ENCODE data around the gene NAV2. TPM values are rescaled to one million over a fixed set of nuclear protein-coding genes. Genes with fewer than 3 reads are reported as not detected.
"Not testable (repeated sequence)": the region's sequence is repeated elsewhere in the genome, so short reads cannot be mapped to it uniquely, and the experiment has no call there.

NAV2 gene
- total and polyA plus RNA-seq, 2 experiments from 2014 or later, result 26.0 to 45.0 TPM

GRCh38 chr11:19927403-19927802, 214.8 kb downstream of the NAV2 start:
- not testable (repeated sequence) for H3K4me1 ChIP-seq (ENCODE audit: insufficient read depth); H3K4me3 Mint-ChIP-seq; H3K27ac Mint-ChIP-seq; H3K36me3 ChIP-seq (ENCODE audit: insufficient read depth); H3K27me3 ChIP-seq (ENCODE audit: insufficient read depth); ATAC-seq; H3K9me2 ChIP-seq (ENCODE audit: insufficient read depth); H3K27me3 Mint-ChIP-seq (ENCODE audit: insufficient read depth, low read depth, poor library complexity); DNase-seq (ENCODE audit: low spot score); H3K36me3 Mint-ChIP-seq (ENCODE audit: low read depth); H4K20me1 ChIP-seq (replicated peaks; ENCODE audit: insufficient read depth); H3K79me2 ChIP-seq (replicated peaks; ENCODE audit: insufficient read depth); H3K4me2 ChIP-seq; H3K27ac ChIP-seq (ENCODE audit: low read depth); H3K4me1 Mint-ChIP-seq; H2AFZ ChIP-seq; H3K9me3 Mint-ChIP-seq; H3F3A ChIP-seq (replicated peaks; ENCODE audit: low read depth); H3K4me3 ChIP-seq

GRCh38 chr11:19929147-19929546, 216.5 kb downstream of the NAV2 start:
- no peak overlapping the region for H3K4me2 ChIP-seq
- Mint-ChIP-seq H3K36me3 (ENCODE audit: low read depth) (peaks cover 12% of the 10 kb centered on the region), H3K4me1 (peaks cover 5% of the 10 kb centered on the region; the same call in 2 of the 3 replicates), H3K27me3 (ENCODE audit: insufficient read depth, low read depth, poor library complexity) (peaks cover 2% of the 10 kb centered on the region), H3K9me3 (no peaks in the 10 kb centered on the region), H3K27ac (no peak overlapping the region; the same call in 1 of the 2 replicates), H3K4me3 (no peak overlapping the region)
- H3K4me1 ChIP-seq (ENCODE audit: insufficient read depth), result no peaks in the 10 kb centered on the region
- no peaks in the 10 kb centered on the region for H3K79me2 ChIP-seq (replicated peaks; ENCODE audit: insufficient read depth)
- no peak overlapping the region for H3K4me3 ChIP-seq
- no peaks in the 10 kb centered on the region for H3K9me2 ChIP-seq (ENCODE audit: insufficient read depth)
- H2AFZ ChIP-seq, result no peak overlapping the region
- no peaks in the 10 kb centered on the region for H3F3A ChIP-seq (replicated peaks; ENCODE audit: low read depth)
- no peaks in the 10 kb centered on the region for H3K36me3 ChIP-seq (ENCODE audit: insufficient read depth)
- H3K27ac ChIP-seq (ENCODE audit: low read depth), result no peak overlapping the region
- no peaks in the 10 kb centered on the region for H3K27me3 ChIP-seq (ENCODE audit: insufficient read depth)
- DNase-seq (ENCODE audit: low spot score) (no peak), ATAC-seq (no peak)
- TF ChIP-seq CTCF (conservative IDR thresholded peaks at IDR 0.05; ENCODE audit: low read depth in 2 of 2) (no peak), JUNB (IDR thresholded peaks at IDR 0.05; ENCODE audit: unreplicated experiment) (no peak)
- peaks cover 4% of the 10 kb centered on the region; the same call in 1 of the 2 replicates for H4K20me1 ChIP-seq (replicated peaks; ENCODE audit: insufficient read depth)

DNA sequence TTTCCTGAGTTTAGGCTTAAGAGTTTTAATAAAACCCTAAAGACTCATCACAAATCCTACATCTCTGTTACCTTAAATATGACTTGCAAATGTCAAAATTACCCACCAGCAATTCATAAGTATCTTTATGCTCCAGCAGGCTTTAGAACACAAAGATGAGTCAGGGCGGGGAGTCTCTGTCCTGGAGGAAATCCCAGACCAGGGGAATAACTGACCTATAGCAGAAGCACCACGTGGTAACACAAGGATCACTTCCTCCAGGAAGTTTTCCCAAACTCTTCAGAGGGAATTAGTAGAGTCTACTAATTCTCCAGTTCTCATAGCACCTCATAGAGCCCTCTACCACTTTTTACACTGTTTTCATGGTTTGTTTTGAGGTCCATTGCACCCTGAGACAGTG, 217.0 kb downstream of the NAV2 start:
- Histone ChIP-seq H3F3A (replicated peaks; ENCODE audit: low read depth) (no peaks in the 10 kb centered on the region), H2AFZ (no peak overlapping the region), H3K4me2 (no peak overlapping the region), H3K4me3 (no peak overlapping the region), H3K79me2 (replicated peaks; ENCODE audit: insufficient read depth) (no peaks in the 10 kb centered on the region), H3K36me3 (ENCODE audit: insufficient read depth) (no peaks in the 10 kb centered on the region), H3K9me2 (ENCODE audit: insufficient read depth) (no peaks in the 10 kb centered on the region), H4K20me1 (replicated peaks; ENCODE audit: insufficient read depth) (peaks cover 4% of the 10 kb centered on the region; the same call in 1 of the 2 replicates), H3K27ac (ENCODE audit: low read depth) (no peak overlapping the region), H3K4me1 (ENCODE audit: insufficient read depth) (no peaks in the 10 kb centered on the region), H3K27me3 (ENCODE audit: insufficient read depth) (no peaks in the 10 kb centered on the region)
- Mint-ChIP-seq H3K4me1 (peaks cover 6% of the 10 kb centered on the region), H3K36me3 (ENCODE audit: low read depth) (peaks cover 16% of the 10 kb centered on the region), H3K9me3 (no peaks in the 10 kb centered on the region), H3K4me3 (no peak overlapping the region), H3K27ac (no peak overlapping the region; the same call in 1 of the 2 replicates), H3K27me3 (ENCODE audit: insufficient read depth, low read depth, poor library complexity) (peaks cover 2% of the 10 kb centered on the region)
- DNase-seq (ENCODE audit: low spot score) (no peak), ATAC-seq (no peak)
- TF ChIP-seq ZNF462 (CRISPR knock-in tag; IDR thresholded peaks at IDR 0.05) (no peak), POLR2AphosphoS5 (IDR thresholded peaks at IDR 0.05; ENCODE audit: low read depth) (no peak), CTCF (conservative IDR thresholded peaks at IDR 0.05; ENCODE audit: low read depth in 2 of 2) (no peak), STAT1 (IDR thresholded peaks at IDR 0.05; ENCODE audit: unreplicated experiment) (no peak), CREB1 (CRISPR knock-in tag; IDR thresholded peaks at IDR 0.05; ENCODE audit: low read depth) (no peak)

All from GM23338 (cell line).